CD4-positive, alpha-beta T cell treated with Interleukin-15 for 4 hours (primary cell): ENCODE measurements around the gene MT1A.
A peak's percentile ranks its signal among the peaks of the same experiment; 100 is the strongest.

Experiments used
- DNase-seq: peaks from one replicate; pipeline ENCODE4 v3.0.0-alpha.2; 2020; ENCODE audit warnings: low spot score

MT1A gene

GRCh38 chr16:56637814-56638750 is at the start of gene MT1A:
Gene MT1A (plus strand): TSS chr16:56638666. CDS start chr16:56638739, 73 bp downstream.
- DNase-seq = no peak

- no peak for DNase-seq
Measured at GRCh38 chr16:56588781-56589140, 49.7 kb upstream of the MT1A start.

GRCh38 chr16:56589141-56590039 is 49.1 kb upstream of the MT1A start, which contains the start of gene MT3:
Gene MT3 (plus strand): TSS chr16:56589528. CDS start chr16:56589591, 63 bp downstream.
- DNase-seq = no peak

- DNase-seq = no peak
Measured at GRCh38 chr16:56591377-56592060, 46.9 kb upstream of the MT1A start.

GRCh38 chr16:56593573-56594291 is 44.7 kb upstream of the MT1A start:
- DNase-seq = no peak

- no peak for DNase-seq
Measured at GRCh38 chr16:56594292-56594619, 44.2 kb upstream of the MT1A start.

GRCh38 chr16:56600398-56600999 is 38.0 kb upstream of the MT1A start:
- DNase-seq = peak; percentile 48

- DNase-seq = no peak
Measured at GRCh38 chr16:56601325-56601724, 37.1 kb upstream of the MT1A start.

GRCh38 chr16:56603589-56603988 is 34.9 kb upstream of the MT1A start:
- no peak for DNase-seq

- no peak for DNase-seq
Measured at GRCh38 chr16:56604966-56605365, 33.5 kb upstream of the MT1A start.

- DNase-seq = no peak
Measured at GRCh38 chr16:56605475-56605874, 33.0 kb upstream of the MT1A start.

GRCh38 chr16:56606071-56606475 is 32.4 kb upstream of the MT1A start:
- DNase-seq = no peak

GRCh38 chr16:56606476-56607108 is 31.9 kb upstream of the MT1A start:
- no peak for DNase-seq

- no peak for DNase-seq
Measured at GRCh38 chr16:56607109-56607618, 31.3 kb upstream of the MT1A start.

- DNase-seq = no peak
Measured at GRCh38 chr16:56607675-56608042, 30.8 kb upstream of the MT1A start.

GRCh38 chr16:56608043-56608875 is 30.2 kb upstream of the MT1A start, which contains the start of gene MT2A:
Gene MT2A (plus strand): TSS chr16:56608584. CDS start chr16:56608656, 72 bp downstream.
- peak; percentile 82 for DNase-seq

- no peak for DNase-seq
Measured at GRCh38 chr16:56608876-56609462, 29.5 kb upstream of the MT1A start.

- DNase-seq = peak; percentile 67
Measured at GRCh38 chr16:56609463-56609921, 29.0 kb upstream of the MT1A start.
